ENCODE data around the gene PPIL1.

- TF ChIP-seq CTCF (IDR thresholded peaks at IDR 0.05) (peak in 1 of 3 donors; percentile 24), EP300 (IDR thresholded peaks at IDR 0.05) (no peak)
Measured at GRCh38 chr6:36897609-36898008, 23.0 kb upstream of the PPIL1 start.
